Stimulated activated naive CD8-positive, alpha-beta T cell treated with anti-CD3 and anti-CD28 coated beads, Interleukin-15, Interleukin-2, amounts not matched to agents 100 U/mL and 50 U/mL, for 24 hours (primary cell): Measurements from ENCODE around the gene LPP.

Experiments used
- ATAC-seq: fragments of 150-1000 bp; cut with Tn5 transposase; one replicate; pipeline ENCODE4 v1.10.0; 2021
- DNase-seq: peaks from one replicate; pipeline ENCODE4 v3.0.0; 2021

LPP gene

DNA sequence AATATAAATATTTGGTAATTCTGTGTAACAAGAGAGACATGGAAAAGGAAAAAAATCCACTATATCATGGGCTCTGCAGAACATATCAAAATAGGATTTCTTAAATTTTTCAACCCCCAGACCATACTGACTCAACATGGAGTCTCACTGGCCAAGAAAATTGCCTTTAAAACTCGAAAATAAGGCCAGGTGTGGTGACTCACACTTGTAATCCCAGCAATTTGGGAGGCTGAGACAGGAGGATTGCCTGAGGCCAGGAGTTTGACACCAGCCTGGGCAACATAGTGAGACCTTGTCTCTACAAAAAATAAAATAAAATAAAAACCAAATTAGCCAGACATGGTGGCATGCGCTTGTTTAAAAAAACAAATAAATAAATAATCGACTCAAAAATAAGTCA lies 723.4 kb downstream of the LPP start:
- ATAC-seq, result no peak
- no peak for DNase-seq

DNA sequence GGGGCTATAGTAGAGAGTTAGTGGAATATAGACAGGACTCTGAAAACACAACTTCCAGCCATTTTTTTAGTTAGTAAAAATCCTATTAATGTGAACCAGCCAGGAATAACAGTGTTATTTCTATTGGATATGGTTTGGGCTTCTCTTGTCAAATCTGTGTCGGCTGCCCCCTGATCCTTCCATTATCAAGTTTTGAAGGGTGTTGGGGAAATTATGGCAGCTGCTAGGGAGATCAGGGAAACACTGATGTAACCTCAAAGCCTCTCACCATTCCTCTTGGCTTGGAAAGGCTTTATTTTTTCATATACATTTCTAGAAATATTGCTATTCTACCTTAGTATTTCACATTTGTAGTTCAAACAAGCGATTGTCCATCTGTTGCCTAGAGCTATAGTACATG lies 724.1 kb downstream of the LPP start:
- no peak for ATAC-seq

DNA sequence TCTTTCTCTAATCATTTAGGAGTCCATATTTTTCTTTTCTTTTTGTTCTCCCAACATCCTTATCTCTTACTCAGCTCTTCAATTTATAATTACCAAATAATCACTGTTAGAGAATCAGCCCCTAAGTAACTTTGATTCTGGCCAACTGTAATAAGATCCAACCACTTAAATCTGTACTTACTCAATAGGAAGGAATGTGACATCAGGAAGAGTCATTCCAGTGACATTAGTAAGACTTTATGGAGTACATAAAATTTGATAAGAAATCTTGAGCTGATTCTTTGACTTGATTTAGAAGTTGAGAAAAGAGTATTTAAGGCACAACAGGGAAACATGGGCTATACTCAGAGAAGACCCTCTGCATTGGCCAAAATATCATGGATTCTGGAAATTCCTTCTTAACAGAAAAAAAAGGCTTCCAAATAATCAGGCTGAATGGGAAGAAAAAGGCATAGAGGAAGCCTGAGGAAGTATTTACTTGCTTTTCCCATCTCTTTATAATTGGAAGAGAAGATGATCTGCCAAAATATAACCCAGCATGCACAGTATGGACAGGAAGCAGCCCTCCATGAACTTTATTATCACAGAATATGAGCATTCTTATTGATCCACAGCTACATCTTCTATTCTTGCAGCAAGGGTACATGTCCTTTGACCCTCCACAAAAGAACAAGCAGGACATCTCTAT lies 728.1 kb downstream of the LPP start:
- no peak for ATAC-seq

More for the DNA sequence above, 724.1 kb downstream of the LPP start:
- no peak for DNase-seq

DNA sequence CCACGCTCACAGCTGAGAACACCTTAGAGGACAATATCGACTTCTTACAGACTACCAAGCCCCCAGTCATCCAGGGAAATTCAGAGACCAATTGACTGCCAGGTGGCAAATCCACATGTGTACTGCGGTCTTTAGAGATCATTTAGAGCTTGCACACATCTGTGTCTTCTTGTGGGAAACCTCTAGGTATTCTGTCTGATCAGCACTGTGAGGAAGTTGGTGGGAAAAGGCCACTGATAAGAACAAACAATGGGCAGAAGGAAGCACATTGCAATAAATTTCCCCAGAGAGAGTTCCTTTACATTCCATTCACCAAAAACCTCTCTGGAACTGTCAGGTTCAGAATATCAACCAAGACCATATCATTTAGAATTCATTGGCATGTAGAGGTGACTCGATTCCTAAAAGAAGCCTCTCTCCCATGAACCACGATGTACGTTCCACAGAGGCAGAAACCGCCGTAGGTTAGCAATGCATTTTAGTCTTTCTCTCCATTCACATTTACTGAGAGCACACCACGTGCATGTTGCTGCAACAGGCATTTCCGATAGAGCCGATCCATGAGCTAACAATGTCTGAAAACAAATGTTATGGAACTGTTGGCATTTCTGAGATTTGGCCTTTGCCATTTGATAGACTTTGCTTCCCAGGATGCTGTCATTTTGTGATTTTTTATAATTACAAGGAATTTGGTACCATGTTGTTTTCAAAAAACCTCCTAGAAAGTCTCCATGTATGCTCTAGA lies 730.5 kb downstream of the LPP start:
- DNase-seq (no peak), ATAC-seq (no peak)

More for the DNA sequence above, 728.1 kb downstream of the LPP start:
- DNase-seq, result no peak

DNA sequence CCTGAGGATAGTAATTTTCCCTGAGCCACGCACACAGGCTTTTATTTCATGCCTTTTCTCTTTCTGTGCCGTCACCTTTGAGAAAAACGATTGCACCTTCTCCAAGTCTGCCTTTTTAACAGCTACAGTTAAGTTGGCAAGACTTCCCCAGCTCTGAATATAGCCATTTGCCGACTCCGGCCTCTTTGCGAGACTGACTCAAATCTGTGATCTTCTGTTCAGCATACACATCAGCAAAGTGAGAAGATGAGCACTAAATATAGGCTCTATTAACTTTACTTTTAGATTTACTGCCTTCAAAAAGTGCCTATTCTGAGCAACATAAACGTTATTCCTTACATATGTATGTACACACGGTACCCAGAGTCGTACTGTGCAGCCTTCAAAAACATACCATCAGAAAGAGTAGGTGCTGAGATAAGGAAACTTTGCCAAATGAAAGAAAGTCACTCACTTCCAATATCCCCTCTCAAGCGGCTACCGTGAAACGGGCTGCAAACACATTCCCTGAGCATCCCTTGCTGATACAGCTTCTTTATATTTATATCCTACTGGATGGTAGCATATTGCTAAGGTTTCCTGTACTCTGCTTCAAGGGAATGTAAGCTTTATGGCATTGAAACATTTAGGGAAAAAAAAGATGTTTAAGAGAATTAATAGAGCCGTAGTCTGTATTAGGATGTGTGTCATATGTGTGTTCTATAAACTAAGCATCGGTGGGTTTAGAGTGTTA lies 734.5 kb downstream of the LPP start:
- no peak for ATAC-seq
- DNase-seq, result no peak

DNA sequence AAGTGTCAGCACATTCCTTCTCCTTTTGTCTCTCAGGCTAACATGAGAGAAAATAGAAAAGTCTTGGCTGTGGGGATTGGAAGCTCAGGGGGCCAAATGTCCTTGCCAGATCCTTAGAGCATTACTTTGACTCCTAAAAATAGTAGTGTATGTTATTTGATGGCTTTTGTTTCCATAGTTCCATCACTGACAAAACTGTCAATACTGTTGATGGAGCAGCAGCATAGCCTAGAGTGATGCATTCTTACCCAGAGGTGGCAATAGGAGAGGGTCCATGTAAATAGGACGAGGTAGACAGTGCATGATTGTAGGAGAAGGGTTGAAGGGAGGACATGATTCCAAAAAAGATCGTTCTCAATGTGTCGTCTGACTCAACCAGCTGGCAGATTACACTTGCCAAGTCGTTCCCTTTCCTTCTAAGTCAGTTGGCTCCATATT lies 735.1 kb downstream of the LPP start:
- no peak for DNase-seq
- no peak for ATAC-seq

DNA sequence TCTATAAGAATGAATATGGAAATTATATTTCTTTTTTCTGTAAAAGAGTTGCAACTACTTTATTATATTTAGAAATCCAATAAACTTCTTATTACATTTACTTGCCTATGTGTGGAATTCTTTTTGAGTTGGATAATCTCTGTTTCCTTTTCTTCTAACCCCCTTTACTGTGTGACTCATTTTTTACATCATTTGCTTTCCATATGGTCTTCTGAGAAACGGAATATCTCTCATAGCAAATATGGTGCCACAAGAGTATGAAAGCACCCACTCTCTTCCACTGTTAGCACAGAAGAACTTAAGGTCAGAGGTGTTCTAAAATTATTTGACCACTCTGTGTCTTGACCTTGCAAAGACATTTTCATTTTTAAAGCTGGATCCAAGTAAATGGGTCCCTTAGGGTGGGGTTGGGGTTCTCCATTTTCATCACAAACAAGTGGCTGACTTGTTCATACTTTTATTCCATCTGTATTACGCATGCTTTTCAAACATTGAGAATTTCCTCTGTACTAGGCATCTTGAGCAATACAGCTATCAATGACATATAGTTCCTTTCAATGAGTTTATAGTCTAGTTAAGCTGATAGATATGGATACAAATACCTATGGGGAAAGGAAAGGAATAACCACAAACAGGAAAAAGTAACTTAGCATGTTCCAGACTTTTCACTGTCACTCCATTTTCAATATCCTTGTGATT lies 736.8 kb downstream of the LPP start:
- DNase-seq, result no peak
- no peak for ATAC-seq

DNA sequence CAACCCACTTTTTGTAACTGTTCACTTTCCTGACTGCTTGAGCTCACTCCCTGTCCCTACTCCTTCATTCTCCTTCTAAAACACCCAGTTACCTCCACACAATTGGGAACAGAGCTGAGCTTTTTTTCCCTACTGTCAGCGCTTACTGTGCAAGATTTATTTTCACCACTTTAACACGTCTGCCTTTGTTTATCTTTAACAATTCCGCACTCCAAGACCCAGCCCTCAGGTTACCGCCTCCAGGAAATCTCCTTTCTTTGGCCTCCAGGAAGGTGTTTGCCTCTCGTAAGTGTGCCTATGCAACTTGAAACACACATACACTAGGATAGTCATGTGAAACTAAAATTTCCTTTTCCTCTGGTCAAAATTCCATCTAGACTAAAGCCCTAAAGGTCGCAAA lies 745.9 kb downstream of the LPP start:
- ATAC-seq, result no peak
- no peak for DNase-seq

DNA sequence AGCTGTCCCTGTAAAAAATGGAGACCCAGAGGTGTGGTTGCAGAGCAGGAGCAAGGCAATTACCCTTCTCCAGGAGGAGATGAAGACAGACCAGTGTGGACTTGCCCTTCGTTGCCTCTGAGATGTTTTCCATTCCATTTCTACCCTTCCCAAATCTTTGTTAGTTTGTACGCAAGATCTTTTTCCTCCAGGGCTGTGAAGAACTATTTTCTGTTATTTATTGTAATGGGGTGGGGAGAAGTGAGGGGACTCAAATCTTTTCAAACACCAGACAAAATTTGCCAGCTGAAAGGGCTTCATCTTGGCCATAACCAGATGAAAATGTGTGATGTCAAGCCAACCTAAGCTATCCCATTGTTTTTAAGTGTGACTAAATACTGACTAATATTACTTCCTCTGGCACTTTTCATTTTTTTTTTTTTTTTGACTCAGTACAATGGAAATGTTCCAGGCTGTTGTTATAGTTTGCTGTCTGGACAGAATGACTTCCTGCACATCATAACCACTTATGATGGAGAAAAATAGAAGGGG lies 746.5 kb downstream of the LPP start:
- no peak for DNase-seq
- ATAC-seq, result no peak

DNA sequence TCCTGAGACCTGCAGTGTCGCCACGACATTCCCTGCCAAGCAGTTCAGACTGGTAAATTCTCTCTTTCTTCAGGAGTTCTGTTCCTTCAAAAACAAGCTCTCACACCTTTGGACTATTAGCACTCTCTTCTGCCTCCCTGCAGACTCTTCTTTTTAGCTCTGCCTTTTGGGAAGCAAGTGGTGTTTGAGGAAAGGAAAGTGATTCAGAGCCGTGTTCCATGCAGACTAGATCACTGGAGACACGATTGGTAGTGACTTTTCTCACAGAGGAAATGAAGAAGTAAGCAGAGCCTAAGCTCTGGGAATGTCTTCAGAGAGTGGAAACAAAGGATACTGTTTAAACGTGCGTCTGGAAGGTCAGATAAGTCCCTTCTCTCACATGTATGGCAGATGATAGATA lies 747.2 kb downstream of the LPP start:
- no peak for ATAC-seq
- no peak for DNase-seq

DNA sequence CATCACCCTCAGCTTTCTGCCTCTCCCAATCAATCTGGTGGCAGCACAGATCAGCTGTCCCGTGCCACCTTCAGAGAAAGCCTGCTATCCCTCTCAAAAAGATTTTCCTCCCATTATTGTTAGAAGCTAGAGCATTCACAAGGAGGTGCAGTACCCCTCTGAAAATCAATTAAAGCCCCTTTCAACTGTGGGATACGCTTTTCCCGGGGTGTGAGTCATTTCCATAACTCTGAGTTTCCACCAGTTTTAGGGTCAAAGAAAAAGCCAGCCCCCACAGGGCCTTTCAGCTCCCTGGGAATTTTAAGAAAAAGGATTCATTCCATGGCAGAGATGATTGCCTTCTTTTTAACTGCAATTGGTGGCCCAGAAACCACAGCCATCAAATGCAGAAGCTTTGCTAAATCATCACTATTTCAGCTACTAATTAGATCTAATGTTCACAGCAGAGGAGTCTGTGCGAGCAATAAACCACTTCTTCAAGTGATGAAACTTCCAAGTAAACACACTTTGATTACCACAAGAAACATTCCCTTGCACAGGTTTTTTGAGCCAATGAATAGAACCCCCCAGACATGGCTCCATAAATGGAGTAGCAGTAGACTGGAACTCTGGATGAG lies 747.8 kb downstream of the LPP start:
- no peak for DNase-seq
- no peak for ATAC-seq

DNA sequence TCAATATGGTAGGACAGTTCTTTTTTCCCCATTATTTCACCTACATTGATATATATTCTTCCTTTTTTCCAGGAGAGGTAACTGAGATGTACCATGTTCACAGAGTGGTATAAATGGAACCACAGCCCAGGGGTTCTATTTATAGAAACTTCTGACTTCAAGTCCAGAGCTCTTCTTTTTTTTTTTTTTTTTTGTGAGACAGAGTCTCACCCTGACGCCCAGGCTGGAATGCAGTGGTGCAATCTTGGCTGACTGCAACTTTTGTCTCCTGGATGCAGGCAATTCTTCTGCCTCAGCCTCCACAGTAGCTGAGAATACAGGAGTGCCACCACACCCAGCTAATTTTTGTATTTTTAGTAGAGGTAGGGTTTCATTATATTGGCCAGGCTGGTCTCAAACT lies 750.7 kb downstream of the LPP start:
- ATAC-seq (no peak), DNase-seq (no peak)

DNA sequence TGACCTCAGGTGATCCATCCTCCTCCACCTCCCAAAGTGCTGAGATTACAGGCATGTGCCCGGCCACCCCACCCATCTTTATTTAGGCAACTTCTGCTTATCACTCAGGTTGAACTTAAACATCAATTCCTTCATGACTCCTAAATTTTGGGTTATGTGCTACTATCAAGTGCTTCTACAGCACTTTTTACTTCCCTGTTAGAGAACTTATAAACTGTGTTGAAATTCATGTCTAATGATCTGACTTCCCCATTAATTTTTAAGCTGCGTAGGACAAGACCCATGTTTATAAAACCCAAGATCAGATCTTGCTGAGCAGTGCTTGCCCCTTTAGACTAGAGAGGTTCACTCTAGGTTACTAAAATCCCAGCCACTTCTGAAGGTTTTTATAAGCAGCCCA lies 751.6 kb downstream of the LPP start:
- DNase-seq, result no peak

DNA sequence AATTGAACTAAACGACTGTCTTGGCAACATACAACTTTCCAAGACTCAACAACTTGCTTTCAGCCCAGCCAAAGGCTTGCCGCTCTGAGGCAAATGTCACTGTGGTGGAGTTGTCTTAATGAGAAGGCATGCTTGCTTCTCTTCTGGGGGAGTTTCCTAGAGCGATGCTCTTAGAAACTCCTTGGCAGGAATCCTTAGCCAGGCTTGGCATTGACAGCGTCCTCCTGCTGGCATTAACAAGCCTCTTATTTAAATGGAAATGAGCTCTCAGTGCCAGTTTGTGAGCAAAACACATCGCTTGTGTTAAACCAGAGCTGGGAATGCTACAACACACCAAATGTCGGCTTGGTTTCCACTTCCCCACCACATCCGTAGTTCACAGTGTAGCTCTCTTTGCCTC lies 752.3 kb downstream of the LPP start:
- ATAC-seq (no peak), DNase-seq (no peak)

More for the DNA sequence above, 751.6 kb downstream of the LPP start:
- no peak for ATAC-seq

DNA sequence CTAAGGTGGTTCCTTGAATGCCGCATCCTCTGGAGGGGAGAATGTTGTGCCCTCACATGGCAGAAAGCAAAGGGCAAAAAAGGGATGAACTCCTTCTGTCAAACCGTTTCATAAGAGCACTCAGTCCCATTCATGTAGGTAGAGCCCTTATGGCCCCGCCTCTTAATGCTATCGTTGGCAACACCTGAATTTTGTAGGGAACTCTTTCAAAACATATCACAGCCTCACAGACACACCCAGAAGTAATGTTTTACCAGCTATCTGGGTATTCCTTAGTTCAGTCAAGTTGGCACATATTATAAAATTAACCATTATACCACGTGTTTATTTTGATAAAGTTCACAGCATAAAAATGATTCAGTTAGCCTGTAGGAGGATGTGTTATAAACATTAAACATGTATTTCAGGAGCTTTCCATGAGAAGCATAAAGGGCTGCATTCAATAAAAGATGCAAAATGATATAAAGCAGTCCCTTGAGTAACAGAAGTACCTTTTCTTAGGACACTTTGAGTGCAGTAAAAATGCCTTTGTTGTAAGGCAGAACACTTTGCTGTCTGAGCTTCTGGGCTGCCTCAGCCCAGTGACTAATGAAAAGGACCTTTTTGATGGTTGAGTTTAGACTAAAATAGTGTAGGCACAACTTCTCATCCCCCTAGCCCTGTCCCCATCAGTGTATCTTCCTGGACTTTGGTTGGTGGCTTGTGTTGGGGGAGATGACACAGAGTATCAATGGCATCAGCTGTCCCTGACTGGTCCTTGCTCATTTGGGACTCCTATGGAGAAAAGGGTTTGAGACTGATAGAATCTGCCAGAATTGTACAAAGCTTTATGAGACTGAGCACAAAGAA lies 754.3 kb downstream of the LPP start:
- DNase-seq (no peak), ATAC-seq (peak; percentile 73)

DNA sequence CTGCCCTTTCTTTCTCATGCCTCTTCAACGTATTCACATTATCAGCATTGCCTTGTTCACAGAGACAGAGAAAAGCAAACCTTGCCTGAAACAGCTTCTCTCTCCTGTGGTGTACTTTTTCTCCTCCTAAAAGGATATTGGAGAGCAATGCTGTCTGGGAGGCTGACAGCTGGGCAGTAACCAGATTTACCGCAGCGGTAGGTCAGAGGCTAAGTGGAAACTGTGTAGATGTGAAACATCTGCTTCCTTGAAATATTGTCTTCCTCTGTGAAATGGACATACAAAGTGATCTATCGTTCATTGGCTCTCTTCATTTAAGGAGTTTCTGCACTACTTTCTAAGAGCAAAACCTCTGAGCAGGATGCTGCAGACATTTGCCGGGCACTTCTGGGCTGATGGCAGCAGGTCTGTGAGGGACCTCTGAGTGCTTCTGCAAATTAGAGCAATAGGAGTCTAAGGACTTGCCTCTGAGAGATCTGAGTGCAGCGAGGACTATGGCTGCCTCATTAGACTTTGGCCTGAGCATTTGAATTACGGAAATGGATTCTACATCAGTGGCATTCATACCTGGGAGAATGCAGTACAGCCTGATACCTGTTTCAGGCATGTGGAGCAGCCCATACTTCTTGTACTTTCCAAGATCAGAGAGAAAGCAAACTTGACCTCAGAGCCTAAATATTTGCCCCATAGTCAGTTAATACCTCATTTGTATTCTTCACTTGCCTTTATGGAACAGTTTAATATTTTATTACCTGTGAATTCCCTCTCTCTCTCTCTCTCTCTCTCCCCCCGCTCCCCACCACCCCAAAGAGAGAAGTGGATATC lies 757.3 kb downstream of the LPP start:
- ATAC-seq (no peak), DNase-seq (no peak)

DNA sequence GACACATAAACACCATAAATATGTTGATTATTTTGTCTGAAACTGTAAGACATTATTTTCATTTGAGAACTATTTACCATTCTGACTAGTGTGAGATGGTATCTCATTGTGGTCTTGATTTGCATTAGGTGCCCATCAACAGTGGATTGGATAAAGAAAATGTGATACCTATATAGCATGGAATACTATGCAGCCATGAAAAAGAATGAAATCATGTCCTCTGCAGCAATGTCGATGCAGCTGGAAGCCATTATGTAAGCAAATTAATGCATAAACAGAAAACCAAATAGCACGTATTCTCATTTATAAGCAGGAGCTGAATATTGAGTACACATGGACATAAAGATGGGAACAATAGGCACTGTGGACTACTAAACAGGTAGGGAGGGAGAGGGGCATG lies 759.1 kb downstream of the LPP start:
- ATAC-seq, result no peak
- no peak for DNase-seq

DNA sequence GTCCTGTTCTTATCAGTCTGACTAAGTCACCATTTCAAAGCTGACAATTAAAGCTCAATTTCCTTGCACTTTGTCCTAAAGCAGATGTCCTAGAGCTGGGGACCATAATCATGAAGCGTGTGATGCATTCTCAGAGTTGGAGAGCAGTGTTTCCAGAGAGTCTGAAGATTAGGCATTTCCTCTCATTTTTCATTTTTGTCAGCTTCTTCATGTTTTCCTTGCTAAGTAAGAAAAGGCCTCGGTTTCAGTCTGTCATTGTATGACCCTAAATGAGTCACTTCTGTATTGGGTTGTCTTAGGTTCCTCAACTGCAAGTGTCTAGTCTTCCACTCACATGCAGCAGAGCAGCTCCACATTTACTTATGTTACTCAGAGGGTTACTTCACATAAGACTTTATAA lies 760.6 kb downstream of the LPP start:
- DNase-seq (no peak), ATAC-seq (peak; percentile 90)

DNA sequence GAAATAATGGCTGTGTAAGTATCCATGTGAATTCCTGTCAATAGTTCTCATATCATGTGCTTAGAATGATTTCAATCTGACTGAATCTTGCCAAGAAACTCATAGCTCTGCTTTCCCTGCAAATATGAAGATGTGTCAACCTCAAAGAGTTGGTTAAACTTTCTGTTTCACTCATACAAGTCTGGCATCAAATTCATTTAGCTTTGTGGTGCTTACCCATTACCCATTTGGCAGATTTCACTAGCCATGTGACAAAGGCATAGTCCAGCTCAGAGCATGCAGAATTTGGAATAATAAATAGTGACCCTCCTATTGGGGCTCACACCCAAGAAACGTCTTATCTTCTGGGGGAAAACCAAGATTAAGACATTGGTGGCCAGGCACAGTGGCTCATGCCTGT lies 761.2 kb downstream of the LPP start:
- ATAC-seq (peak; percentile 64), DNase-seq (no peak)

DNA sequence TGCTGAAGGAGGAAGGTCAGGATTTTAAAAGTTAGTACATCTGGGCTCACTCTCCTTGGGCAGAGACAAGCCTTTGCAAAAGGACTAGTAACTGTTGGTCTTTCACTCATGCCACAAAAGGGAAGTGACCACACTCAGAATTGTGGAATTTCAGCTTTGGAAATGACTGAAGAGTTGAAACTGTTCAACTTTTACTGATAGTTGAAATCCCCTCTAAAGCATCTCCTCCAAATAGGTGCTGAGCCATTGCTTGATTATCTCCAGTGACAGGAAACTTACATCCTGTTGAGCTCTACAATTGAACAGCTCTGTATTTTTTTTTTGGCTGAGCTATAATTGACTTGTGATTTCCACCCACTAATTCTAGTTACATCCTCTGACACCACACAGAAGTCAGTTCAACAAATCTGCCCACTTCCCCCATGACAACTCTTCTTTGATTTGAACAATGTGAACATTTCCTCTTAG lies 763.0 kb downstream of the LPP start:
- no peak for DNase-seq

More for the DNA sequence above, 763.0 kb downstream of the LPP start:
- ATAC-seq, result peak; percentile 50
